HG03095 (cell line): ENCODE measurements around the gene GKN2.

Source experiments
- ATAC-seq: cut with Tn5 transposase; IDR thresholded peaks from one replicate; pipeline ENCODE4 v1.9.1; 2021; ENCODE audit warnings: moderate library complexity; ENCODE audit not compliant: unreplicated experiment

Gene GKN2

GRCh38 chr2:68952887-68953521 is at the start of gene GKN2:
Gene GKN2, minus strand, starts transcription at chr2:68952893. Its CDS starts 32 bp downstream, at chr2:68952861.
- no peak for ATAC-seq

- ATAC-seq: no peak
Measured at GRCh38 chr2:69001879-69002278, 49.2 kb upstream of the GKN2 start.

GRCh38 chr2:68997401-68997800 is 44.7 kb upstream of the GKN2 start:
- ATAC-seq: no peak

GRCh38 chr2:68995916-68996315 is 43.2 kb upstream of the GKN2 start:
- no peak for ATAC-seq

GRCh38 chr2:68994864-68995263 is 42.2 kb upstream of the GKN2 start:
- no peak for ATAC-seq

GRCh38 chr2:68993660-68994059 is 41.0 kb upstream of the GKN2 start:
- no peak for ATAC-seq

GRCh38 chr2:68992933-68993332 is 40.2 kb upstream of the GKN2 start:
- ATAC-seq: no peak

- no peak for ATAC-seq
Measured at GRCh38 chr2:68992341-68992740, 39.6 kb upstream of the GKN2 start.

GRCh38 chr2:68989035-68989434 is 36.3 kb upstream of the GKN2 start:
- no peak for ATAC-seq

GRCh38 chr2:68987021-68987503 is 34.4 kb upstream of the GKN2 start:
- no peak for ATAC-seq

GRCh38 chr2:68980956-68981355 is 28.3 kb upstream of the GKN2 start:
- ATAC-seq: no peak

GRCh38 chr2:68978098-68978497 is 25.4 kb upstream of the GKN2 start:
- no peak for ATAC-seq

GRCh38 chr2:68977453-68977852 is 24.8 kb upstream of the GKN2 start:
- ATAC-seq: no peak

GRCh38 chr2:68975844-68976243 is 23.2 kb upstream of the GKN2 start:
- ATAC-seq: no peak

GRCh38 chr2:68974946-68975665 is 22.4 kb upstream of the GKN2 start:
- ATAC-seq: no peak

GRCh38 chr2:68974251-68974650 is 21.6 kb upstream of the GKN2 start, which contains the start of gene GKN1:
Gene GKN1, plus strand, starts transcription at chr2:68974636. Its CDS starts 42 bp downstream, at chr2:68974678.
- ATAC-seq: no peak

- no peak for ATAC-seq
Measured at GRCh38 chr2:68971591-68972231, 19.0 kb upstream of the GKN2 start.

- ATAC-seq: no peak
Measured at GRCh38 chr2:68970566-68971265, 18.0 kb upstream of the GKN2 start.

GRCh38 chr2:68969736-68970490 is 17.2 kb upstream of the GKN2 start:
- no peak for ATAC-seq

- no peak for ATAC-seq
Measured at GRCh38 chr2:68968221-68968620, 15.5 kb upstream of the GKN2 start.

GRCh38 chr2:68964282-68964681 is 11.6 kb upstream of the GKN2 start:
- ATAC-seq: no peak
